ENCODE results near the gene ITFG2.

DNA sequence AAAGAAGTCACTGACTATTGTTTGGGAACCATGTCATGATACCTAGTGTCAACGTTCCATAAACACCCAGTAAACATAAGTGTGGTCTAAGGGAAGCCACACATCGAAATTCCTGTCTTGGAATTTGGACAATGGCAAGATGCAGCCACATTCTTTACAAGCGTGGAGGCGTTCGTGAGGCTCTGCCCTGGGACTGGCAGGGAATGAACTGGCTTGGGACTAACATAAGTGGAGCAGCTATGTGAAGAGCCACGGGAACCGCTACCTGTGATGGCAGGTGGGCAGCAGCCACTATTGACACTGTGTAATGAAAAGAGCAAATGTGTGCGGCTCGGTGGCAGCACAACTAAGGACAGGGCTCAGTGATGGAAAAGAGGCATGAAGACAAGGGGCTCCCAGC, 32.3 kb downstream of the ITFG2 start:
- TF ChIP-seq, protein P1, sequence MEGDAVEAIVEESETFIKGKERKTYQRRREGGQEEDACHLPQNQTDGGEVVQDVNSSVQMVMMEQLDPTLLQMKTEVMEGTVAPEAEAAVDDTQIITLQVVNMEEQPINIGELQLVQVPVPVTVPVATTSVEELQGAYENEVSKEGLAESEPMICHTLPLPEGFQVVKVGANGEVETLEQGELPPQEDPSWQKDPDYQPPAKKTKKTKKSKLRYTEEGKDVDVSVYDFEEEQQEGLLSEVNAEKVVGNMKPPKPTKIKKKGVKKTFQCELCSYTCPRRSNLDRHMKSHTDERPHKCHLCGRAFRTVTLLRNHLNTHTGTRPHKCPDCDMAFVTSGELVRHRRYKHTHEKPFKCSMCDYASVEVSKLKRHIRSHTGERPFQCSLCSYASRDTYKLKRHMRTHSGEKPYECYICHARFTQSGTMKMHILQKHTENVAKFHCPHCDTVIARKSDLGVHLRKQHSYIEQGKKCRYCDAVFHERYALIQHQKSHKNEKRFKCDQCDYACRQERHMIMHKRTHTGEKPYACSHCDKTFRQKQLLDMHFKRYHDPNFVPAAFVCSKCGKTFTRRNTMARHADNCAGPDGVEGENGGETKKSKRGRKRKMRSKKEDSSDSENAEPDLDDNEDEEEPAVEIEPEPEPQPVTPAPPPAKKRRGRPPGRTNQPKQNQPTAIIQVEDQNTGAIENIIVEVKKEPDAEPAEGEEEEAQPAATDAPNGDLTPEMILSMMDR (IDR thresholded peaks at IDR 0.05; ENCODE audit: low read length), result no peak
- TF ChIP-seq EZH2 (optimal IDR thresholded peaks at IDR 0.05; ENCODE audit: low read depth, low read length) (no peak), EZH2phosphoT487 (IDR thresholded peaks at IDR 0.05; ENCODE audit: low read length) (no peak)

All from MM.1S (cell line).